Small intestine (tissue), 7 donors: ENCODE results near the gene C1QB. TPM values are rescaled to one million over a fixed set of nuclear protein-coding genes. Genes with fewer than 3 reads are reported as not detected.

Source experiments
- DNase-seq, 2 donors: peaks; one replicate each; pipeline versions ENCODE4 v3.0.0 to v3.0.0-alpha.2; 2013
- FAIRE-seq: peaks from 2 replicates; lab custom pipeline; 2012; peaks lifted over from hg19 to GRCh38; lab: Jason Lieb, UNC
- H3K27ac ChIP-seq, 3 donors: one replicate each; pipeline ENCODE4 v1.5.1; 2013; ENCODE audit warnings: low read length in 2 of 3, mild to moderate bottlenecking in 2 of 3, control low read depth in 1 of 3, inconsistent platforms in 1 of 3, low read depth in 1 of 3, moderate library complexity in 1 of 3
- H3K27me3 ChIP-seq, 3 donors: one replicate each; pipeline ENCODE4 v1.6.1; 2013; ENCODE audit warnings: low read length in 3 of 3, inconsistent platforms in 1 of 3; ENCODE audit not compliant: control insufficient read depth in 3 of 3, insufficient read depth in 3 of 3
- H3K36me3 ChIP-seq, 3 donors: one replicate each; pipeline ENCODE4 v1.6.1; 2013; ENCODE audit warnings: low read length in 3 of 3, inconsistent platforms in 1 of 3, low read depth in 1 of 3, mild to moderate bottlenecking in 1 of 3, moderate library complexity in 1 of 3; ENCODE audit not compliant: control insufficient read depth in 3 of 3, insufficient read depth in 2 of 3
- H3K4me1 ChIP-seq, 3 donors: one replicate each; pipeline ENCODE4 v1.6.1; 2013; ENCODE audit warnings: low read length in 2 of 3, inconsistent platforms in 1 of 3, low read depth in 1 of 3, mild to moderate bottlenecking in 1 of 3, moderate library complexity in 1 of 3; ENCODE audit not compliant: control insufficient read depth in 3 of 3, insufficient read depth in 2 of 3
- H3K4me3 ChIP-seq, 3 donors: one replicate each; pipeline ENCODE4 v1.5.1; 2013; ENCODE audit warnings: low read length in 3 of 3, control low read depth in 1 of 3, inconsistent platforms in 1 of 3, low read depth in 1 of 3, mild to moderate bottlenecking in 1 of 3, moderate library complexity in 1 of 3
- H3K9me3 ChIP-seq, 2 donors: one replicate each; pipeline ENCODE4 v1.6.1; 2013; ENCODE audit warnings: low read depth in 1 of 2, low read length in 1 of 2; ENCODE audit not compliant: control insufficient read depth in 2 of 2, insufficient read depth in 1 of 2
- WGBS, 3 donors: extraction: QIAGEN DNeasy Blood & Tissue Kit; methylation state at CpG; one replicate each; pipeline ENCODE4 v1.1.7; 2013; 5-methylcytosine and 5-hydroxymethylcytosine counted together
- polyA plus RNA-seq, 4 donors: library from polyadenylated mRNA; stranded (reverse) in 3 of 4; unstranded in 1 of 4; fragments of 200-250 nt in 3 of 4; fragments of 120-200 nt in 1 of 4; gene quantifications; one replicate each; pipeline versions ENCODE4 v1.2.1 to v1.2.3, GENCODE V29; 2013
- donor health status: healthy with polysubstance abuse.
- donor health status: control.
- donor health status: control.
- donor health status: Bipolar disorder and iron deficiency.
- donor health status: healthy.

C1QB gene
- polyA plus RNA-seq, 4 donors = 33.5 to 255 (median 95.1) TPM

DNA sequence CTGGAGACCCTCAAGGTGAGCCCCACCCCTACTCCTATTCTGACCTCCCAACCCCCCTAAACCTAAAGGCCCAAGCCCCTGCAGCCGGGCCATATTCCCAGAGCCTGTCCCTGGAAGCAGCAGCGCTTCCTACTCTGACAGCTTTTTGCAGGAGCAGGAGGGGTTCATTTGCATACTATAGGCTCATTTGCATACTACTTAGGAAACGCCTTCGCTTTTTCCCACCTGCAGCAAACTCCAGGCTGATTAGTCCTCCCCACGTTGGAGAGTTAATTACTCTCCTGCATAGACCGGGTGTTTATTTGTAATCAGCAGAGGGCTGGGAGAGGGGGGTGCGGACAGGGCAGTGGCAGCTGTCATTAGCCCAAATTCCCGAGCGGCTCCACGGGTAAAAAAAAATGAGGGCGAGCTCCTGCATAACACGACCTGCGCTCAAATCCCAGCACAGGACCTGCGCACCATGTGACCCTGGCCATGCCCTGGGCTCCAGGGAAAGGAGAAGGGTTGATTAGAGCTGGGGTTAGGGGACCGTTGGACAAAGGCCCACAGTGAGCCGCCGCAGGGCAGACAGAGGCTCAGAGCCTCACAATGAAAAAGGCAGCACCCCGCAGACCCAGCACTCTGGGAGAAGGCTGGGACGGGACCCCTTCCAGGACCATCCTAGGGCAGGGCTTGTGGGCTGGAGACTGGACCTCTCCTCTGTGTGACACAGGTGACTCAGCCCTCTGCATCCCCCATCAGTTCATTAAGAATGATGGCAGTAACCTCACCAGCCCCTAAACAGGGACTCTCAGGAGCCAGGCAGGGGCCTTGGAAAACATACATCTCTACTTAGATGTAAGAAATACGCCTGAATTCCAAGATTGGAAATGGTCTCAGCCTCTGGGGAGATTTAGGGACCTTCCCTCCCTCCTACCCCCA is 26.5 kb upstream of the C1QB start:
- H3K4me1 ChIP-seq = no peaks in the 10 kb centered on the region
- H3K27me3 ChIP-seq = peaks cover 0 to 31% (median 9%) of the 10 kb centered on the region in 3 donors
- FAIRE-seq (no peak), DNase-seq (no peak)
- no peaks in the 10 kb centered on the region for H3K36me3 ChIP-seq
- no peak overlapping the region for H3K27ac ChIP-seq
- H3K4me3 ChIP-seq = no peak overlapping the region
- H3K9me3 ChIP-seq = no peaks in the 10 kb centered on the region
- WGBS, 3 donors = 12 to 22% (median 15%) methylated on average over 20 of the region's 20 CpGs

DNA sequence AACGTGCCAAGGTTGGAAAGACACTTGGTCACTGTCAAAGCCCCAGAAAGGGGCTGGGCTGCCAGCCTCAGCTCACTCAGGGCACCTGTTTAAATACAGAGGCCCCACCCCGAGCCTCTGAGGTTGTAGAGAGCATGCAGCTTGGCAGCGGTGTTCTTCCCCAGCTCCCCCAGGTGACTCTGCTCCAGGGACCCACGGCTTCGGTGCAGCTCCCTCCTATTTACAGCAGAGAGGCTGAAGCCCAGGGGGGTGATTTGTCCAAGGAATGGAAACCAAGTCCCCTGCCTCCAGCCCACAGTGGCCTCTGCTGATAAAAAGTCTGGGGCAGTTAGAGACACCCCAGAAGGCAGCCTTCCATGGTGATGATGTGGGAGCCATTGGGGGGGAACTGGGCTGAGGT is 25.7 kb upstream of the C1QB start:
- 7 to 42% (median 32%) methylated on average over 5 of the region's 5 CpGs for WGBS, 3 donors
- Histone ChIP-seq H3K36me3 (no peaks in the 10 kb centered on the region), H3K27ac (no peak overlapping the region), H3K4me3 (no peak overlapping the region), H3K27me3 (peaks cover 0 to 31% (median 9%) of the 10 kb centered on the region in 3 donors), H3K9me3 (no peaks in the 10 kb centered on the region), H3K4me1 (no peaks in the 10 kb centered on the region)
- DNase-seq (no peak), FAIRE-seq (no peak)

DNA sequence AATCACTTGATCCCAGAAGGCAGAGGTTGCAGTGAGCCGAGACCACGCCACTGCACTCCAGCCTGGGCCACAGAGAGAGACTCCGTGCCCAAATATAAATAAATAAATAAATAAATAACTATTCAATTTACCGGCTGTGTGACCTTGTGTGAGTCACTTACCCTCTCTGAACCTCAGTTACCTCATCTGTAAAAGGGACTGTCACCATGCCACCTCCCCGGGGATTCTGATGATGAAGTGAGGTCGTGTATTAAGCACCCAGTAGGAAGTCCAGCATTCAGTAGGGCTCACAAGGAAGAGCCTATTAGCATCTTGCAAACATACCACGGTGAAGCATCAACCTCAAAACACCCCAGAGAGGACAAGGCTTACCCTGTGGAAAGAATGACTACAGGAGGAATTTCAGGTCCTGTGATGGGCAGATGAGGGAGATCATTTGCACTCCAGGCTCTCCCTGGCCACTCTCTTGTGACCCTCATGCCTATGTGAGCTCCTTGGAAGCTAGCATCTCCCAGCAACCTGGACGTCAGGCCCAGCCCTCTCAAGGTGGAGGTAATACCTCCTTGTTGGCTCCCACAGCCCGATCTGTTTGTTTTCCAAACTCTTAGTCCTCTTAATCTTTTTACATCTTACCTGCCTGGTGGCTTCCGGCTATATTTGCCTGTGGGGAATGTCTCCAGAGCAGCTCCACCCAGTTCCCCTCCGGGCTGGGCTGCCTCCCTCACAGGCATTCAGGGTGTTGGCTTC is 24.2 kb upstream of the C1QB start:
- Histone ChIP-seq H3K4me1 (no peaks in the 10 kb centered on the region), H3K4me3 (no peak overlapping the region), H3K27ac (no peak overlapping the region), H3K9me3 (no peaks in the 10 kb centered on the region), H3K36me3 (no peaks in the 10 kb centered on the region), H3K27me3 (peaks cover 0 to 28% (median 9%) of the 10 kb centered on the region in 3 donors)
- 36 to 40% (median 40%) methylated on average over 11 of the region's 11 CpGs for WGBS, 3 donors
- FAIRE-seq (no peak), DNase-seq (no peak)

DNA sequence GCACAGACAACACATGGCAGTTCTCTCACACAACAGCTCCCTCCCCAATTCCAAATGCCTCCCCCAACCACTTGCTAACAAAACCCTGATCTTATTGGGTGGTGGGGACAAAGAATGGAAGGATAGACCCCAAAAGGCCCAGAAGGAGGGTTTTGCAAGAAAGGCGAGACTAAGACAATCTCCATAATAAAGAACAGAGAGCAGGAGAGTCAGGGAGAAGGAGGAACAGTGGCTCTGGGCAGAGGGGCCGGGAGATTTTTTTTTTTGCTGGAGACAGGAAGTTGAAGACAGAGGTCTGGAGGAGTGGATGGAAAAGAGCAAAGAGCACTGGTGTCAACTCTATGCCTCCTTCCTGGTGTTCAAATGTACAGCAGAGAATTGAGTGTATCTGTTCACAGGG is 23.1 kb upstream of the C1QB start:
- FAIRE-seq (no peak), DNase-seq (no peak)
- Histone ChIP-seq H3K27ac (no peak overlapping the region), H3K36me3 (no peaks in the 10 kb centered on the region), H3K27me3 (peaks cover 0 to 25% (median 9%) of the 10 kb centered on the region in 3 donors), H3K4me3 (no peak overlapping the region), H3K9me3 (peaks cover 0 to 4% of the 10 kb centered on the region in 2 donors), H3K4me1 (no peaks in the 10 kb centered on the region)
- 29 to 48% (median 45%) methylated on average over 2 of the region's 2 CpGs for WGBS, 3 donors

DNA sequence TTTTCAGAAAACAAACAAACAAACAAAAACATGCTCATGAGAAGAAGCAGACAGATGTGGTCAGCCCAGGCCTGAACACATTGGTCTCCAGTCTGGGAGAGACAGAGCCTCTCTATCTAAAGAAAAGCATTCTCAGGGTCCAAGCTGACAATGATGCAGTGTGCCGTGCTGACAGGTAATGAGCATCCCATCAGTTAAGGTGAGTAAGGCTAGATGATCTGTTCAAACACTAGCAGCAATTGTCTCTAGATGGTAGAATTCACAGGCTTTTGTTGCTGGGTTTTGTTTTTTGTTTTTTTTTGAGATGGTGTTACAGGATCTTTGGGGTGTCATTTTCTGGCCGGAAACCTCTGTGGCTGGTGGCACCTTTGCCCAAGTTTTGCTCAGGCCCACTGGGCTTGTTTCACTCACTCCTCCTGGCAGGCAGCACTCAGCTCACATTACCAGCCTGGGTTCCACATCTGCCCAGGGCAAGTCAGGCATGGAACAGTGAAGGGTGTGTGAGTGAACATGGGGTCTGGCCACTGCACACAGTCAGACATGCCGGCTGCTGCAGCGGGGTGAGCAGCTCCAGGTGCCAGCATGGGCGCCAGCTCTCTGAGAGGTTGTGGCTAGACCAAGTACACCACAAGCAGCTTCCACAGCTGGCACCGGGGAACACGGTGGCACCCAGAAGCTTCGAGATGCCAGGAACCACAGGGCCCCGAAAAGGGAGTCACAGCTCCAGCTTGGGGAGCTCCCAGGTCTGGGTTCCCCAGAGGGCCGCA is 19.2 kb upstream of the C1QB start:
- no peak for DNase-seq
- H3K4me3 ChIP-seq = no peak overlapping the region
- H3K27ac ChIP-seq = no peak overlapping the region
- WGBS, 3 donors = 82 to 86% (median 83%) methylated on average over 10 of the region's 10 CpGs
- peaks cover 0 to 6% of the 10 kb centered on the region in 2 donors for H3K9me3 ChIP-seq
- FAIRE-seq = no peak
- no peaks in the 10 kb centered on the region for H3K4me1 ChIP-seq
- no peaks in the 10 kb centered on the region for H3K36me3 ChIP-seq
- H3K27me3 ChIP-seq = peaks cover 0 to 4% (median 2%) of the 10 kb centered on the region in 3 donors

DNA sequence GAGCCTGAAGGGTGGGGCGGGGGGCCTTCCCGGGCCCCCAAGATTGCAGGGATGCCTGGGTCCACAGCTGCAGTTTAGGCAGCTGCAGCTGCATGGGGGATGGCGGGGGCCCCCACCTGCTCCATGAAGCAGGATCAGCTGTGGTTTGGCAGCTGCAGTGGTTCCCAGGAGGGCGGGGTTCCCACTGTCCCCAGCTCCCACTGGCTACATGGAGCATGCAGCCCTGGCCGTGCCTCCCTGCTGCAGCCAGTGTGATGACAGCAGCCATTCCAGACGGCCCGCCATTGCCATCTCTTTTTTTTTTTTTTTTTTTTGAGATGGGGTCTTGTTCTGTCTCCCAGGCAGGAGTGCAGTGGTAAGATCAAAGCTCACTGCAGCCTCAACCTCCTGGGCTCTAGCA is 17.6 kb upstream of the C1QB start:
- Histone ChIP-seq H3K27me3 (peaks cover 0 to 4% (median 0%) of the 10 kb centered on the region in 3 donors), H3K4me3 (no peak overlapping the region), H3K36me3 (no peaks in the 10 kb centered on the region), H3K9me3 (peaks cover 0 to 6% of the 10 kb centered on the region in 2 donors), H3K27ac (no peak overlapping the region), H3K4me1 (no peaks in the 10 kb centered on the region)
- 56 to 63% (median 61%) methylated on average over 7 of the region's 7 CpGs for WGBS, 3 donors
- FAIRE-seq (no peak), DNase-seq (no peak)

DNA sequence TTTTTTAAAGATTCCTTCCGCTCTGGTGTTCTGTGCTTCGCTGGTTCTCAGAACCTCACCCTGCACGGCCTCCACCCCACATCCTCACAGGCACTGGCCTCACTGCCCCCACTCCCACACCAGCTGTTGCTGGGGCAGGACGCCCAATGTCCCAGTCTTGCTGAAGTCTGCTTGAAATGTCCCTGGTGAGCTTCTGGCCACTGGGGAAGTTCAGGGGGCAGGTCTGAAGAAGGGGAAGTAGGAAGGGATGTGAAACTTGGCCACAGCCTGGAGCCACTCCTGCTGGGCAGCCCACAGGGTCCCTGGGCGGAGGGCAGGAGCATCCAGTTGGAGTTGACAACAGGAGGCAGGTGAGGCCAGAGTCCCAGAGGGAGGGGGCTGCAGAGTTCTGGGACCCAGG is 16.7 kb upstream of the C1QB start, which contains the start of gene C1QA:
Gene C1QA, plus strand, starts transcription at position 276 of the 400 bp plus-strand sequence. CDS start 989 bp downstream, outside the sequence.
- Histone ChIP-seq H3K4me1 (no peaks in the 10 kb centered on the region), H3K4me3 (peak within 1 kb of the TSS in 1 of 3 donors; percentile 15), H3K9me3 (peaks cover 0 to 6% of the 10 kb centered on the region in 2 donors), H3K27ac (peak within 1 kb of the TSS in 1 of 3 donors; percentile 48), H3K27me3 (peaks cover 0 to 6% (median 0%) of the 10 kb centered on the region in 3 donors), H3K36me3 (no peaks in the 10 kb centered on the region)
- no peak for FAIRE-seq
- 36 to 62% (median 57%) methylated on average over 5 of the region's 5 CpGs for WGBS, 3 donors
- DNase-seq = no peak
